ENCODE results near the gene BPIFB3.

BPIFB3 gene

DNA sequence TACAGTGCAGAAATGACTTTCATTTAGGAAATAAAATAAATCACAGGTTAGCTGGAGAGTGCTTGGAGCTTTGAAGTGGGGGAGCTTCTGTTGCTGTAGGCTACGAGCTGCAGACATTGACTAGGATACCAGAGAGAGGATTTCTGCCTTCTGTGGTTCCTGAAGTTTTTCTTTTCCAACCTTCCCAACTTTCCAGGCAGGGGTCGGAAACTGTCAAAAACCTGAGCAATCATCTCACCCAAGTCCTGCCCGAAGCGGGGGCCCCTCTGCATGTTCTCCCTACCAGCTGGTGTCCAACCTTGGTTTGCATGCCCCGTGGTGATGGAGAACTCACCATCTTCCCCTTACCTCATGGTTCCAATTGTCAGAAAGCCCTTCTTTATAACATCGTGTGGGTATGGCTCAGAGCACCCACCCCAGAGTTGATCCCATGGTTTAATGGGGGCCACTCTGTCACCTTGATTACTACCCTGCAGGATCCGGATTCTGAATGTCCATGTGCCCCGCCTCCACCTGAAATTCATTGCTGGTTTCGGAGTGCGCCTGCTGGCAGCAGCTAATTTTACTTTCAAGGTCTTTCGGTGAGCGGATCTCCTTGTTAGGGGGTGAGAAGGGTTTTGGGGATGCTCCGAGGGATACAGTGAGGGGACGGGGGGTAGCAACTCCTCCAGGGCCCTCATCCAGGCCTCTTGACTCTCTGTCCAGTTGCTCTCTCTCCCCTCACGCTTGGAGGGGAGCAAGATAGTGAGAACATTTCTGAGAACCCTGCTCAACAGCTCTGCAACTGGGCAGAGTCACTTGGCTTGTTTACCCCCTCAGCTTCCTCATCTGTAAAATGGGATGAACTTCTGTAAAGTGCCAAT is 41.1 kb upstream of the BPIFB3 start:
- no peak overlapping the region for H3K4me3 ChIP-seq (replicated peaks in 1 of 2; ENCODE audit: low read depth in 2 of 2, low read length in 2 of 2)
- TF ChIP-seq, protein P1, sequence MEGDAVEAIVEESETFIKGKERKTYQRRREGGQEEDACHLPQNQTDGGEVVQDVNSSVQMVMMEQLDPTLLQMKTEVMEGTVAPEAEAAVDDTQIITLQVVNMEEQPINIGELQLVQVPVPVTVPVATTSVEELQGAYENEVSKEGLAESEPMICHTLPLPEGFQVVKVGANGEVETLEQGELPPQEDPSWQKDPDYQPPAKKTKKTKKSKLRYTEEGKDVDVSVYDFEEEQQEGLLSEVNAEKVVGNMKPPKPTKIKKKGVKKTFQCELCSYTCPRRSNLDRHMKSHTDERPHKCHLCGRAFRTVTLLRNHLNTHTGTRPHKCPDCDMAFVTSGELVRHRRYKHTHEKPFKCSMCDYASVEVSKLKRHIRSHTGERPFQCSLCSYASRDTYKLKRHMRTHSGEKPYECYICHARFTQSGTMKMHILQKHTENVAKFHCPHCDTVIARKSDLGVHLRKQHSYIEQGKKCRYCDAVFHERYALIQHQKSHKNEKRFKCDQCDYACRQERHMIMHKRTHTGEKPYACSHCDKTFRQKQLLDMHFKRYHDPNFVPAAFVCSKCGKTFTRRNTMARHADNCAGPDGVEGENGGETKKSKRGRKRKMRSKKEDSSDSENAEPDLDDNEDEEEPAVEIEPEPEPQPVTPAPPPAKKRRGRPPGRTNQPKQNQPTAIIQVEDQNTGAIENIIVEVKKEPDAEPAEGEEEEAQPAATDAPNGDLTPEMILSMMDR (IDR thresholded peaks at IDR 0.05; ENCODE audit: low read depth, low read length): no peak
- no peak for DNase-seq (ENCODE audit: low read depth in 2 of 2)

DNA sequence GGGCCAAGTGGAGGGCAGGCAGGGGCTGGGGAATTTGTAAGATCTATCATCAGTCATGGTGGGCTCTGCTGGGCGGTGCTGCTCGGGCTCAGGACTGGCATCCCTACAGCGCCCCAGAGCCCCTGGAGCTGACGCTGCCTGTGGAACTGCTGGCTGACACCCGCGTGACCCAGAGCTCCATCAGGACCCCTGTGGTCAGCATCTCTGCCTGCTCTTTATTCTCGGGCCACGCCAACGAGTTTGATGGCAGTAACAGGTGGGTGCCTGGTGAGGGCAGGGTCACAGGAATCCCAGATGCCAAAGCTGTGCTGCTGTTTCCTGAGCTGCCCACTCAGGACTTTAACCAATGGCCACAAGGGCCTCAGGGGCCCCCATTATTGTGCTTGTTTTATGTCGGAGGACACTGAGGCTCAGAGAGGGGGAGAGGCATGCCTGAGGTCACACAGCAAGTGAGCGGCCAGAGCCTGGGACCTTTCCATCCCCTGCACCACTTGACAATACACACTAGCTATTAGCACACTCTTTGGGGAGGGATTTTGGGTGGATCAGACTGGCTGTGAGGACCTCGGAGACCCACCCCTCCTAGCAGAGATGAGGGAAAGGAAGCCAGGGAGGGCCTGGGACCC is 39.9 kb upstream of the BPIFB3 start:
- no peak overlapping the region for H3K4me3 ChIP-seq (replicated peaks in 1 of 2; ENCODE audit: low read depth in 2 of 2, low read length in 2 of 2)
- TF ChIP-seq, protein P1 (IDR thresholded peaks at IDR 0.05; ENCODE audit: low read depth, low read length): no peak
- no peak for DNase-seq (ENCODE audit: low read depth in 2 of 2)

DNA sequence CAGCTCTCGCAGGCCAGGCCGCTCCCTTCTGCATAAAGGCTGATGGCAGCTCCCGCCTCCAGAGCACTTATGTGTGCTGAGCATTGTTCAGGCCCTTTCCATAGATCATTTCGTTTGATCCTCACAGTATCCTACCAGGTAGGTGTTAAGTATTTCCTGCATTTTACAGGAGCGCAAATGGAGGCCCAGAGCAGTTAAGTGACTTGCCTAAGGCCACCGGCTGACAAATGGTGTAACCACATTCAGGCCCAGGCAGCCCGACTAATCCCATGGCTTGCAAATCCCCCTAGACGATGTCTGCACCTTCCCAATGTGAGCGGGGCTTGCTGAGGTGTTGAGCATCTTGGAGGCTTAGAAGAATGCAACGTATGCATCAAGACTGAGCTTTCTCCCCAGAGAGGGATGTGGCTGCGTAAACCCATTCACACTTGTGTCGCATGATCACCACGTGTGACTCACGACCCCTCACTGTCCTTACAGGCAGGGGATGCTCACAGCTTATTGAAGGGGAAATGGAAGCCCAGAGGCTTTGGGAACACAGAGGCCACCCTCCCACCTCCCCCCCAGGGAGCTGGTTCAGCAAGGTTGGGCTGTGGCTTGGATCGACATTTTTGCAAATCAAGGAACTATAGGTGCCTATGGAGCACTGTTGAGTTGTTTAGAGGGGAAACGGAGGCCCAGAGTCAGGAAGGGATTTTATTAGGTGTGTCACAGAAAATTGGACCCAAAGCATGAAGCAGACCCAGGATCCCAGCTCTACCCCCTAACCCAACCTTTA is 39.2 kb upstream of the BPIFB3 start:
- TF ChIP-seq, protein P1 (IDR thresholded peaks at IDR 0.05; ENCODE audit: low read depth, low read length): no peak
- H3K4me3 ChIP-seq (replicated peaks in 1 of 2; ENCODE audit: low read depth in 2 of 2, low read length in 2 of 2): no peak overlapping the region
- no peak for DNase-seq (ENCODE audit: low read depth in 2 of 2)

DNA sequence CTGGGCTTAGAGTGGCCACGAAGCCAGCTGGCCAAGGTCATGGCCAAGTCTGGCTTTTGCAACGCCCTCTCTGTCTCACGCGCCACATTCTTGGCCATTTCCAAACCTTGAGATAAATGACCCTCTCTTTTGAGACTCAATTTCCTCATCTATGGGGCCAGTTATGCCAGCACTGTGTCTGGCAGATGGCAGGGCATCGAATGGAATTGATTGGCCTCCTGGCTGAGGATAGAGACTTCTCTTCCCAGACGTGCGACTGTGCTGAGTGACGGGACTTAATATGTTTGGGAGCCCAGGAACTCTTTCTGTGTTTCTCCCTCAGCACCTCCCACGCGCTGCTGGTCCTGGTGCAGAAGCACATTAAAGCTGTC is 38.6 kb upstream of the BPIFB3 start:
- TF ChIP-seq, protein P1 (IDR thresholded peaks at IDR 0.05; ENCODE audit: low read depth, low read length): no peak
- no peak overlapping the region for H3K4me3 ChIP-seq (replicated peaks in 1 of 2; ENCODE audit: low read depth in 2 of 2, low read length in 2 of 2)
- no peak for DNase-seq (ENCODE audit: low read depth in 2 of 2)

DNA sequence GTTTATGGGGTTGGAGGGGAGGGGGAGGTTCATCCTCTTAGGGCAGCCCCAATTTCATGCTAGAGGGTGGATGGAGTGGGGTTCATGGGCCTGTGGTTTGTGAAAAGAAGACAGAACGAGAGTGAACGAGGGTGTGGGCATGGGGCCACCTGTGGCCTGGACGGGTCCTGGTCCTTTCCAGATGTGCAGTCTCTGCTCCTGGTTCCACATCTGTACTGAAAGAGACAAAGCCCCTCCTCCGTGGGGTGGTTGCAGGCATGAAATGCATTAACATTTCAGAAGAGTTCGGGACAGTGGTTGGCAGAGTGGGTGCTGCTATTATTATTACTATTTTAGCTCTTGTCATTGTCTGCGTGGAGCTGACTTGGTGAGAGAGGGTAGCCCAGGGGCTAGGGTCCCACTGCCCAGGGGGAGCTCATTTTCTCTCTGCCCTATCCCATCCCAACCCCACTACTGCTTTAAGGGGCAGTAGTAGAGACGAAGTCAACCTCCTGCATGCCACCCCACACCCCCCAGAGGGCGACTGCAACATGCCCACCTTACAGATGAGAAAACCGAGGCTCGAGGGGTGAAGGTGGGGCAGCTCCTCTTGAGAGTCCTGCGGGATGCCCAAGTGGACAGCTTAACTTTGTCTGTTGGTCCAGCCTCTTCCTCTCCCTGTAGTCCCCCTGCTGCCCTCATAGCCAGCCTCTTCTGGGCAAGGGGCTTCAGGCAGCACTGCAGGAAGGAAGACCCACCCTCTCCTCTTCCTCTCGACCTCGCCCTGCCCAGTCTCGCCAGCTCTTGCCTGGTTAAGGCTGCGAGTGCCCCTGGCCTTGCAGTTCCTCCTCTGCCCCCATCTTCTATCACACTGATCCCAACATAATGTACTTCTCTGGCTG is 37.8 kb upstream of the BPIFB3 start:
- TF ChIP-seq, protein P1 (IDR thresholded peaks at IDR 0.05; ENCODE audit: low read depth, low read length): no peak
- DNase-seq (ENCODE audit: low read depth in 2 of 2): no peak
- no peak overlapping the region for H3K4me3 ChIP-seq (replicated peaks in 1 of 2; ENCODE audit: low read depth in 2 of 2, low read length in 2 of 2)

DNA sequence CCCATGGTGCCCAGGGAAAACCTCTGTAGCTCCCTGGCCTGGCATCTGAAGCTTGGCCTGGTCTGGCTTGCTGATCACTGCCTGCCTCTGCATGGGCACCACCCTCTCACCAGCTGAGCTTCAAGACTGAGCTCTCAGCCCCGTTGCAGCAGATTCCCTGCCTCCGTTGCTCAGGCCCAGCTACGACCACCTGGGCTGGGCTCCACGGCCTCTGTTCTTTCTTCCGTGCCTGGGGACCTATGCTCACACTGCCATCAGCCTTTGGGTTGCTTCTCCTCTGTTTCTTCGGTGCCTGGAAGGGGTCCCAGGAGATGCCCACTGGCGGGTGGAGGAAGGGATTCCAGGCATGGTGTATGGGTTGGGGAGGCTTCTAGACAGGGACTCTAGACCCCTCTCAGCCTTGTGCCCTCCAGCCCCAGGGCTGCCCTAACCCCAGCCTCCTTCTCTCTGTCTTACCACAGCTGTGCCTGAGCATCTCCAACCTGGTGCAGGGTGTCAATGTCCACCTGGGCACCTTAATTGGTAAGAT is 37.1 kb upstream of the BPIFB3 start:
- no peak overlapping the region for H3K4me3 ChIP-seq (replicated peaks in 1 of 2; ENCODE audit: low read depth in 2 of 2, low read length in 2 of 2)
- TF ChIP-seq, protein P1 (IDR thresholded peaks at IDR 0.05; ENCODE audit: low read depth, low read length): no peak
- no peak for DNase-seq (ENCODE audit: low read depth in 2 of 2)

All from cardiac fibroblast (primary cell).